Smooth muscle cell (in vitro differentiated cells): ENCODE results near the gene OTOS. TPM values are rescaled to one million over a fixed set of nuclear protein-coding genes. Genes with fewer than 3 reads are reported as not detected.

ENCODE experiments used
- DNase-seq: peaks from one replicate; lab custom pipeline; 2025; ENCODE audit not compliant: unreplicated experiment; lab: John Stamatoyannopoulos, UW
- H2AFZ ChIP-seq: fragments of 200-600 bp; sonication (generic); 2 replicates; pipeline ENCODE4 v1.6.0; 2016; ENCODE audit warnings: antibody characterized with exemption, low read depth, mild to moderate bottlenecking
- H3F3A ChIP-seq: fragments of 200-600 bp; sonication (generic); 2 replicates; pipeline ENCODE4 v1.6.0; 2017; ENCODE audit warnings: antibody characterized with exemption, low read depth
- H3K27ac ChIP-seq: fragments of 200-600 bp; sonication (generic); 2 replicates; pipeline ENCODE4 v1.5.1; 2016; ENCODE audit warnings: low read depth, mild to moderate bottlenecking
- H3K27me3 ChIP-seq: fragments of 200-600 bp; sonication (generic); 2 replicates; pipeline ENCODE4 v1.6.1; 2016; ENCODE audit warnings: low read depth, mild to moderate bottlenecking
- H3K36me3 ChIP-seq: fragments of 200-600 bp; sonication (generic); 2 replicates; pipeline ENCODE4 v1.5.1; 2016; ENCODE audit warnings: low read depth
- H3K4me1 ChIP-seq: fragments of 200-600 bp; sonication (generic); 2 replicates; pipeline ENCODE4 v1.5.1; 2016; ENCODE audit warnings: low read depth
- H3K4me2 ChIP-seq: fragments of 200-600 bp; sonication (generic); 2 replicates; pipeline ENCODE4 v1.6.0; 2016; ENCODE audit warnings: mild to moderate bottlenecking
- H3K4me3 ChIP-seq: fragments of 200-600 bp; sonication (generic); 2 replicates; pipeline ENCODE4 v1.5.1; 2016; ENCODE audit warnings: mild to moderate bottlenecking
- H3K79me2 ChIP-seq: fragments of 200-600 bp; sonication (generic); 2 replicates; pipeline ENCODE4 v1.6.0; 2016; ENCODE audit warnings: low read depth, mild to moderate bottlenecking
- H3K9ac ChIP-seq: fragments of 200-600 bp; sonication (generic); 2 replicates; pipeline ENCODE4 v1.6.0; 2016; ENCODE audit warnings: low read depth
- H3K9me3 ChIP-seq: fragments of 200-600 bp; sonication (generic); replicated peaks from 2 replicates; pipeline ENCODE4 v1.5.1; 2016; ENCODE audit warnings: low read depth
- H4K20me1 ChIP-seq: fragments of 200-600 bp; sonication (generic); 2 replicates; pipeline ENCODE4 v1.6.0; 2016; ENCODE audit warnings: low read depth
- CTCF ChIP-seq: fragments of 200-600 bp; sonication (generic); IDR thresholded peaks from 2 replicates; pipeline ENCODE4 v1.5.1; 2017; ENCODE audit warnings: borderline replicate concordance, mild to moderate bottlenecking, antibody characterized with exemption; ENCODE audit not compliant: insufficient read depth, poor library complexity, severe bottlenecking
- WGBS: methylation state at CpG from one replicate; pipeline ENCODE4 v1.1.7; 2016; ENCODE audit warnings: low lambda C conversion rate; 5-methylcytosine and 5-hydroxymethylcytosine counted together
- polyA plus RNA-seq: library from polyadenylated mRNA; unstranded; fragments of >200 nt; fragmentation: Nextera tagmentation; extraction: Ambion mirVana; gene quantifications from 2 replicates; pipeline ENCODE4 v1.2.1, GENCODE V29; 2016
- total RNA-seq: library from RNA; depleted of rRNA; stranded (reverse); fragments of >200 nt; gene quantifications from 2 replicates; pipeline ENCODE4 v1.2.3, GENCODE V29; 2014

Gene OTOS
- total and polyA plus RNA-seq, 2 experiments from 2014 or later: not detected

GRCh38 chr2:240127911-240128607, 12.4 kb downstream of the OTOS start:
- H3K4me2 ChIP-seq: no peak overlapping the region
- no peaks in the 10 kb centered on the region for H3K79me2 ChIP-seq

GRCh38 chr2:240127191-240127750, 13.2 kb downstream of the OTOS start:
- Histone ChIP-seq H3K4me3 (no peak overlapping the region), H3K9me3 (no peaks in the 10 kb centered on the region), H3K27me3 (no peaks in the 10 kb centered on the region), H3K4me2 (no peak overlapping the region), H3K27ac (no peak overlapping the region), H3K36me3 (peaks cover 9% of the 10 kb centered on the region), H3F3A (no peaks in the 10 kb centered on the region), H3K79me2 (no peaks in the 10 kb centered on the region), H4K20me1 (no peaks in the 10 kb centered on the region), H2AFZ (no peak overlapping the region), H3K4me1 (no peaks in the 10 kb centered on the region), H3K9ac (no peak overlapping the region)
- TF ChIP-seq CTCF: no peak
- DNase-seq: no peak
- WGBS: 90% methylated on average over 7 of the region's 7 CpGs

More at GRCh38 chr2:240127911-240128607, 12.4 kb downstream of the OTOS start:
- Histone ChIP-seq H2AFZ (no peak overlapping the region), H3K9me3 (no peaks in the 10 kb centered on the region), H3K27me3 (no peaks in the 10 kb centered on the region), H3F3A (no peaks in the 10 kb centered on the region), H4K20me1 (no peaks in the 10 kb centered on the region), H3K4me3 (no peak overlapping the region), H3K36me3 (peaks cover 12% of the 10 kb centered on the region), H3K4me1 (no peaks in the 10 kb centered on the region), H3K27ac (no peak overlapping the region), H3K9ac (no peak overlapping the region)
- DNase-seq: no peak
- 99% methylated on average over 16 of the region's 16 CpGs for WGBS
- TF ChIP-seq CTCF: no peak

- DNase-seq: no peak
- H3K9me3 ChIP-seq: no peaks in the 10 kb centered on the region
- no peaks in the 10 kb centered on the region for H4K20me1 ChIP-seq
- WGBS: 96% methylated on average over 10 of the region's 10 CpGs
- H3K79me2 ChIP-seq: no peaks in the 10 kb centered on the region
- H3K36me3 ChIP-seq: peaks cover 9% of the 10 kb centered on the region
- no peak overlapping the region for H2AFZ ChIP-seq
- TF ChIP-seq CTCF: no peak
- H3K27ac ChIP-seq: no peak overlapping the region
- H3K9ac ChIP-seq: no peak overlapping the region
- no peak overlapping the region for H3K4me2 ChIP-seq
- H3K4me3 ChIP-seq: no peak overlapping the region
- H3K4me1 ChIP-seq: no peaks in the 10 kb centered on the region
- H3K27me3 ChIP-seq: no peaks in the 10 kb centered on the region
- no peaks in the 10 kb centered on the region for H3F3A ChIP-seq
Measured at GRCh38 chr2:240126731-240127130, 13.7 kb downstream of the OTOS start.

- no peak overlapping the region for H3K9ac ChIP-seq
- no peaks in the 10 kb centered on the region for H3K9me3 ChIP-seq
- H3K27me3 ChIP-seq: no peaks in the 10 kb centered on the region
- TF ChIP-seq CTCF: no peak
- peaks cover 4% of the 10 kb centered on the region for H3K36me3 ChIP-seq
- DNase-seq: no peak
- H4K20me1 ChIP-seq: no peaks in the 10 kb centered on the region
- H3K4me2 ChIP-seq: no peak overlapping the region
- no peaks in the 10 kb centered on the region for H3F3A ChIP-seq
- no peaks in the 10 kb centered on the region for H3K4me1 ChIP-seq
- H3K79me2 ChIP-seq: no peaks in the 10 kb centered on the region
- no peak overlapping the region for H3K27ac ChIP-seq
- H2AFZ ChIP-seq: no peak overlapping the region
- 95% methylated on average over 14 of the region's 14 CpGs for WGBS
- no peak overlapping the region for H3K4me3 ChIP-seq
Measured at GRCh38 chr2:240125742-240126141, 14.7 kb downstream of the OTOS start.
